CD1c-positive myeloid dendritic cell (primary cell): ENCODE data around the gene MAMDC2.
"Not testable (repeated sequence)": the region's sequence is repeated elsewhere in the genome, so short reads cannot be mapped to it uniquely, and the experiment has no call there.

Experiments used
- DNase-seq: peaks from one replicate; pipeline ENCODE4 v3.0.0-alpha.2; 2016; ENCODE audit errors: extremely low spot score

MAMDC2 gene

DNA sequence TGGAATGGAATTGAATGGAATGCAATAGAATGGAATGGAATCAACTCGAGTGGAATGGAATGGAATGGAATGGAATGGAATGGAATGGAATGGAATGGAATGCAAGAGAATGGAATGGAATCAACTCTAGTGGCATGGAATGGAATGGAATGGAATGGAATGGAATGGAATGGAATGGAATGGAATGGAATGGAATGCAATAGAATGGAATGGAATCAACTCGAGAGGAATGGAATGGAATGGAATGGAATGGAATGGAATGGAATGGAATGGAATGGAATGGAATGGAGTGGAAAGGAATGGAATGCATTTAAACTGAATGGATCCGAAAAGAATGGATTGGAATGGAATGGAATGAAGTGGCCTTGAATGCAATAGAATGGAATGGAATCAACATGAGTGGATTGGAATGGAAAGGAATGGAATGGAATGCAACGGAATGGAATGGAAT, 5.5 kb upstream of the MAMDC2 start:
- DNase-seq = not testable (repeated sequence)

DNA sequence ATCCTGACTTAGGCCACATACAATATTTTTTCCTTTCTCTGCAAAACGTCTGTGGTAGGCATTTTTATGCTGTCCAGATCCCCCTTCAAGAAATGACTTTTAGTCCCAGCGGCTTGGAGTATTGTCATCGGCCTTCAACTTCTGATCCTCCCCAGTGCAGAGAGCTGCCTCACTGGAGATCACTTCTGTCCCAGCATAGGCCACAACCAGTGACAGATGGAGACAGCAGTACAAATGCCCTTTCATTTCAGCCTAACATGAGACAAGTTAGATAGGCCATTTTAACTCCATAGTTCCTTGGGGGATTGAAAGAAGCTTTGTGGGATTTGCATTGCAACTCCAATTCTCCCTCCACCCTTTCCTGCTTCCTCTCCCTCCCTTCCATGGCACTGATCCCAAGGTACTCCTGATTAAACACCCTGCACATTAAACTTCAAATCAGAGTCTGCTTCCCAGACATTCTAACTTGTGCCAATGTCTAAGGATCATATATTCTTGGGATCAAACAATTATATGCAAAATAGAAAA, 3.2 kb upstream of the MAMDC2 start:
- no peak for DNase-seq

DNA sequence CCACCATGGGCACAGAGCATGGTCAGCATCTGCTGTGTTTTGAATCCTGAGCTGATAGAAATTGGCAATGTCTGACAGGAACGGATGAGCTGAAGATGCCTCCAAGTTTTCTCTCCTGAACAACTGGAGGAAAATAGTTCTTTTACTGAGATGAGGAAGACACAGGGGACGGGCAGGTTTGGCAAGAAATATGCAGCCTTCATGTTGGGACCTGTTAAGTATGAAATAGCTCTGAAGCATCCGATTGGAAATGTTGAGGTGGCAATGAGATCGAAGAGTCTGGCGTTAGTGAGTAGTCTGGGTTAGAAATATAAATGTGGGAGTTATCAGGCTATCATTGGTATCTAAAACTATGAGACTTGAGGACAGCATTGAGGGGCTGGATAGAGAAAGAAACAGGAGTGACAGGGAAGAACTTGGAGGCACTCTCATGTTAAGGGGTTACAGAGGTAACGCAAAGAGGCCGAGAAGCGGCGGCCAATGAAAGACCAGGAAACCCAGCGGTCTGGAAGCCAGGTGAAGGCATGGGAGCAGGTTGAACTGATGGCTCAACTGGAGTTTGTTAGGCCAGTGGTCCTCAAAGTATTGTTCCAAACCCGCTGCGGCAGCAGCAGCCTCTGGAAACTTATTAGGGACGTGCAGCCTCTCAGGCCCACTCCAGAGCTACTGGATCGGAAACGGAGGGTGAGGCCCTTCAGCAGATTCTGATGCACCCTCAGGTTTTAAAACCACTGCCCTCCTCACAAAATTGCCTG, 1.0 kb upstream of the MAMDC2 start:
- DNase-seq = no peak

DNA sequence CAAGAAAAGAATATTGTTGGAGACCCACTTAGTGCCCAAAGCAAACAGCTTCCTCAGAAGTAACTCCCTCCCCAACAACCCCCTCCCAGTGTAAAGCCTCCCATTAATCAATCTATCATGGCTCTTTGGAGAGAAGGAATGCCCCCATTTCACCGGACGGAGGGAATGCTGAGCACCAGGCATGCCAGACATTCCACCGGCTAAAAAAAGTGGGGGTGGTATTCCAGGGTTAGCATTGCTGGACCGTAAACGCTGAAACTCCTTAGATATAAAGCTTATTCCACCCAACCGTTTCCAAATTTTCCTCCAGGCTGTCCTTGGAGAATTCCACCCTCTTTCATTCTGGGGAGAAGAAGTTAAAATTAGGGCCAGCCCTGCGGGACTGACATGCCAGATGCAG, 363 bp upstream of the MAMDC2 start:
- DNase-seq = no peak

DNA sequence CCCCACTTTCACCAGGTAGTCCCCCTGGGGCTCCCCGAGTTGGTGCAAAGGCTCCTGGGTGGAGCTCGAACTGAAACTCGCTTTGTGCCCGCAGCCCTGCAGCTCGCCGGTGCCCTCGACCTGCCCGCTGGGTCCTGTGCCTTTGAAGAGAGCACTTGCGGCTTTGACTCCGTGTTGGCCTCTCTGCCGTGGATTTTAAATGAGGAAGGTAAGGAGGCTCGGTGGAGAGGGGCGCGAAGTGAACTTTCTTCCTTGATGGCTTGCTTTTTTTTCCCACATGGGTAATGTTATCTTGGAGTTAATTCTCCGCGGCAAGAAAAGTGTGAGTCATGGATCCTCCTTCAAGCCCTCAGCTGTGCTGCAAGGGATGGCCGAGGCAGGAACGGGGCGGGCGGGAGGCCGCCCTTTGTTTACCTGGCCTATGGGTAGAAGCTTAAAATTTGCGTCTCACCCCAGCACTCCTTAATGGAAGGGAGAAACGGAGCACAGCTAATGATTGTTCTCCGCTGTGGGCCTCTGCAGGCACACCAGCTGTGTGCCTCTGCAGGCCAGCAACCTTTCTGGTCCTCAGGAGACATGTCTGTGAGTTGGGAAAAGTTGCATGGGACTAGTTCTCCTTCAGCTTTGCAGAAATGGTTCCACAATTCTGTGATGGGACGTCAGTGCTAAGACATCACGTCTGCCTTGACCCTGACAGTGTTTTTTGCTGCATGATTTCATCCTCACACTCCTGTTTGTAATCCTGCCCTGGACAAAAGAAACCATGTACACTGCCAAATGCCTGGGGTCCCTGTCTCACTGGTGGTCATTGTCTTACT, 1.1 kb downstream of the MAMDC2 start:
- DNase-seq = no peak

DNA sequence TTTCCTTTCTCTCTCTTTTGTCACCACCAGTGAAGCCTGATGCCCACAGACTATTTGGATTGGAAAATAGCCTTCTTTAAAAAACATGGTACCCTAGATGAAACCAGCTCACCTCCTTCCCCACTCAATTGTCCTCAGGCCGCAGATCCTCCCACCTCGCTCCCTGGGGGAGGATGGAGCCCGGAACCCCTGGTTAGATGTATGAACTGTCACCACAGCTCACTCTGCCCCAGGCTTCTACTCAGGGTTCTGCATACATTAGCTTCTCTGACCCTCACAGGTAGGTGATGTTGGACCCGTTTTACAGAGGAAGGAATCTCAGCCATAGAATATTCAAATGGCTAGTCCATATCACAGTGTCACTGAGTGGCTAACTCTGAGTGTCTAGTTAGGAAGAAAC, 1.8 kb downstream of the MAMDC2 start:
- no peak for DNase-seq

DNA sequence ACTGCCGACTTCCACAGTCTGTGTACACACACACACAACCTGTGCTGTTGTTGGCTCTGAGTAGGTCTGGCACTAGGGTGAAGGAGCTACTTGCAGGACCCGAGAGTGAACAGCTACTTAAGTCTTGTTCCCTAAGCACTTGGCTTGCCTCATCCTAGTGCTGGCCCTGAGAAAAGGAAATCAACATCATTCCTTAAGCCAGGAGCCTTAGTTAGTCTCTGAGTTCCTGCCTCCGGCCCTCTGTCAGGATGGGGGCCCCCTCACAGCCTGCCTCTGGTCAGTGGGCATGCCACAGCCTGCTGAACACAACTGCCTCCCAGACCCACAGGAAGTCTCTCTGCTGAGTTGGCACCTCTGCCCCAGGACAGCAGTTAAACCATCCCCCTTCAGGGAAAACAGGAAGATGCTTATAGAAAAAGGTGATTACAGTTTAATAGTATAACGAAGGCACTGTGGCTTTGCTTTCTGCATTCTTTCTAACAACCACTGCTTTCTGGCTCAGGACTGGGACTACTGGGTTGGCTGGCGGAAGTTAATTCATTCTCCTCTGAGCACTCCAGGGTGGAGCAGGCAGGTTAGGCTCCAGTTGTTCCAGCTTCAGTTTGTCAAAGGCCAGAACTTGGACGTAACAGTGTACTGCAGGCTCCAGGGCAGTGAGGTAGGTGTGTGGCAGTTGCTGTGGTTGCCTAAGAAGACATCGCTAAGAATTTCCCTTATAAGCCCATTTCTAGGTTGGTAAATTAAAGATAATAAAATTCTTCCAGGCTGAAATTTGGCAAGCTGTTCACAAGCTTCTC, 2.8 kb downstream of the MAMDC2 start:
- DNase-seq = no peak

DNA sequence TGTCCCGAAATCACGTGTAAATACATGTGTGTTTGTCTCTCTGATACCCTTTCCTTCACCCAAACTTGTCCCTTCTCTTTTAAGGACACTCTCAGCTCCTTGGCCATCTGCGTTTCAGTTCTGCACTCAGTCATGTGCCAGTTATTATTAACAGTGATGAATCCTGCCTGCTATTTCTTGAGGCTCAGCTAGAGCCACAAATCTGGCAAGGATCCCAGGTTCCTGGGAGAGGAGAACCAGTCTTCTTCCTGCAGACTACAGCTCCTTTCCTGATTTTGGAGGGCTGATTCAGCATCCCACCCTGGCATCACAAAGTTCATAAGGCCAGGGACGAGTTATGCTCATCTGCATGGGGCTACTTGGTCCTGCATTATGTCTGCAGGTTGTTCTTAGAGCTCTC, 5.6 kb downstream of the MAMDC2 start:
- DNase-seq = peak; percentile 39

DNA sequence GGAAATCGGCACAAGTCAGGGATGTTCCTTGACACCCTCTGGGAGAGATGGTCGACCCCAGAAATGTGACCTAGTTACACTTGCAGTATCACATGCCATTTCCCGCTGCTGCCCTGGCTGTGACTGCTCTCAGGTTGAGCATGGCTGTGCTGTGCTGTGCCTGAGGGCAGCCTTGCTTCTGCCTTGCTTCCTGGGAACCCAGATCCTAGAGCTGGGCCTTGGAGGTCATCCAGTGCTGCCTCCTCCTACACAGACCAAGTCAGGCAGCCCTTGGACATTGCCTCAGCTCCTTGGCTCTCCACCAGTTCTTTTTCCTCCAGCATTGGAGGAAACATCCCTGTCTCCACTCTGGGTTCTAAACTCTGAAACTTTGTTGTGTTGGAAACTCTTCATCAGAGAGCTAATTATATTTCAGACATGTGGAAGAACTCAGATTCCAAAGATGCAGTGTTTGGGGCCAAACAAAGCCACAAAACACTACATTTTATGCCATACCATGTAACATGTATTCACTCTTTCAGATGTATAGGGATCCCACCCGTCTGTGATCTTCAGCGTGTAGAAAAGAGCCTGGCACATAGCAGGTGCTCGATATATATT, 6.1 kb downstream of the MAMDC2 start:
- DNase-seq = no peak

DNA sequence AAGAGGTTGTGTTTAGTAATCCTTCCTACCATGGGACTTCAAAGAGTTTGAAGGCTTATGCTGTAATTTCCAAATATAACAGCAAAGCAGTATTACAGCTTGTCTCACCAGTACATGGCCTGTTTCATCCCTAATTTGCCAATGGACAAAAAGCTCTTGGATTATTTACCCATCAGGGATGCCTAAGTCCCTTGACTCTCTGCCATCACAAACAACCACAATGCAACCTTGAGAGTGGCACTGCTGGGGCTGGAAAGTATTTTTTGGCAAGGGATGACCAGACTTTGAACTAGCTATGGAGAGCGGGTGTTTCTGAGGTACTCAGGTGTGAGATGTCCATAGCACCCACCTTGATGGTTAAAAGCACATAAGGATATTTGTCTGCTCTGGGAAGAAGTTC, 9.1 kb downstream of the MAMDC2 start:
- no peak for DNase-seq

DNA sequence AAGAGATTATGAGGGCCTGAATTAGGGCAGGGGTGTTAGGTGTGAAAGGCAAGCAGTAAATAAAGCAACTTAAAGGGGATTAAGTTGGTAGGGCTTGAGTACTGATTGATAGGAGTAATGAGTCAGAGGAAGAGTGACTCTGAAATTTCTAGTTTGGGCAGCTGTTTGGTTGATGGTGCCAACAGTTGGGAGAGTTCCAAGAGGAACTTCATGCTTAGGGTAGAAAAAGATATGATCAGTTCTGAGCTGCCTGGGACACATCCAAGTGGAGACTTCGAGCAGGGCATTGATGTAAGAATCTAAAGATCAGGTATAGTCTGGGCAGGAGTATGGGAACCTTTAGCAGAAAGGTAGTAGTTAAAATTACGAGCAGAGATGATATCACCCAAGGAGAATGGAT, 10.2 kb downstream of the MAMDC2 start:
- DNase-seq = no peak

DNA sequence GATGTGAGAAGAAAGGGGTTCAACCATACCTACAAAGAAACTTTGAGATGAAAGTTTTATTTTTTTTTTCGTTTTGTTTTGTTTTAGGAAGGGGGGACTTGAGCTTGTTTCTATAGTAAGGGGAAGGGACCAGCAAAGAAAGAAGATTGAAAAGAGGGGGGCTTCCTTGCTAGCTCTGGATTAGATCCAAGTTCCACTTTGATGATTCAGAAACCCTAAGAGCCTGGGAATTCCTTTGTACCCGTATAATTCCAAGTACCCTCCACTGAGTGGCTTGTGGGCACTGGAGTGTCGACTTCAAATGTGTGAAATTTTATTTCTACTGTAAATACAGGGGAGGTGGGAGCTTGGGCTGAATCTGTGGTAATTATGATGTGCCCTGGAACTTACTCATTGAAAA, 10.9 kb downstream of the MAMDC2 start:
- no peak for DNase-seq

DNA sequence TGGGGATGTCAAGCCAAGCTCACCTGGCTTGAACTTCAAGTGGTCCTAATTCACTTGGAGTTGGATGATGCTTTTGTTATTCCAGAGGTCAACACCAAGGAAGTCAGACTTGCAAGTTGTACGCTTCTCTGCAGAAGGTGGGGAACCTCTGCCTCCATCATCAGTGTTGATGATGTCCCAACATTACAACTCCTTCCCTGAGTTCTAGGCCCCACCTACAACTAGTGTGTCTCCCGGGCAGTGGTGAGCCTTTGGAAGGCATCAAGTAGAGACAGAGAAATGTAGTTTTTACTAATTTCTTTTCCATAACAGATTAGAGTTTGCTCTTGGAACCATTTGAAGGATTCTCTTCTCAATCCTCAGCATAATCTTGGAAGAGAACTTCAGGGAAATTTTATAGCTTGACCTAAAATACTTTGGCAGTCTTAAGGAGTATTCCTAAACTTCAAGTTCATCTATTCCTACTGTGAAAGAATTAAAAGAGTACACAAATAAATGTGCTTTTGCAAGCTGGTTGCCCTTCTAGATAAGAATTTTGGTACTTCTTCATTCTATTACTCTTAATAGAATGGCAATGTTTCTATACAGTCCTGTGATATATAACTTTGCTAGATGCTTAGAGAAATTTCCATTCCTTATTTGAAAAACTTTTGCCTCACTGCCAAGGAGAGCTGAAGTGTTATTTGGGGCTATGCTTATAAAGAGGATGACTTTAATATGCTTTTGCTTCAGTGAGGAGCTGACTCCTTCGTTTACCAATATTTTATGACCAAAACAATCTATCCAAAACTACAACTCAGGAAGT, 12.0 kb downstream of the MAMDC2 start:
- no peak for DNase-seq

DNA sequence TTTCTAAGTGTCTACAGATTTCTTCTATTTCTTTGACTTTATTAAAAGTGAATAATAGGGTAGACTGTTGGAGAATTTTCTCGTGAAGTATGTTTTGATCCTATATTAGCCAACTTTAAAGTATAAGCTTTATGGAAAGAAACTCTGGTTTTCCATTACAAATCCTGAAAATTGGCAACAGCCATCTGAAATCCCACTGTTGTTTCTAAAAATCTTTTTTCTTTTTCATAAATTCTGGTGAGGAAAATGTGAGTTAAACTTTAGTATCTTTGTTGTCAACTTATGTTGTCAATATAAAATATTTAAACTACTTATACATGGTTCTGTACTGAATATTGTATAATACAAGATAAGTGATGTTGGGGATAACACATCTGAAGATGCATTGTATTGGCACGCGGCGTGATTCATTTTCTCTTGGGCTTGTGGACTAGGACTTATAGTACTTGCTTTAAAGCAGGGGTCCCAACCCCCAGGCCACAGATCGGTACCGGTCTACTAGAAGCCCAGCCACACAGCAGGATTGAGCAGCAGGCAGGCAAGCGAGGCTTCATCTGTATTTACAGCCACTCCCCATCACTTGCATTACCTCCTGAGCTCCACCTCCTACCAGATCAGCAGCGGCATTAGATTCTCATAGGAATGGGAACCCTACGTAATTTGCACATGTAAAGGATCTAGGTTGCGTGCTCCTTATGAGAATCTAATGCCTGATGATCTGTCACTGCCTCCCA, 12.7 kb downstream of the MAMDC2 start:
- DNase-seq = no peak

DNA sequence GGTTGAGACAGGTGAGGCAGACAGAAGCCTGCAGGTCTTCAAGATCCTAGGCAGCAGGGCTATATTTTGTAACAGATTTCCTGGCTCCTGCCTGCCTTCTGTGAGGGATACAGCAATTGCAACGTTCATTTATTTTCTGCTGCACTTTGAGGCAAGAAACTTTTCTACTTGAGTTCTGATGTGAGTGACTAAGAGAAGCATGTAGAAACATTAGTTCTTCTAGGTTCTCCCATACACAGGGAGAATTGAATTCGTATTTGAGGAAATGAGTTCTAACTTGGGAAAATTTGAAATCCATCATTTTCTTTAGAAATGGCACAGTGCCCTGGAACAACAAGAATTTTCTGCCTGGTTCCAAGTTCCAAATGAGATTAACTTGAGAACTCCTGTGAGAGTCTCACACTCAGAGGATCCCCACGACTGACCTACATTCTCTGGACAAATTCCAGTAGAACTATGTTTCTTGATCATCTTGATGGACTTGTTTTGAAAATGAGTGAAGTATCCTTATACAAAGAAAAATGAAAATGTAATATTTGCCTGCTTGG, 15.0 kb downstream of the MAMDC2 start:
- DNase-seq = no peak

DNA sequence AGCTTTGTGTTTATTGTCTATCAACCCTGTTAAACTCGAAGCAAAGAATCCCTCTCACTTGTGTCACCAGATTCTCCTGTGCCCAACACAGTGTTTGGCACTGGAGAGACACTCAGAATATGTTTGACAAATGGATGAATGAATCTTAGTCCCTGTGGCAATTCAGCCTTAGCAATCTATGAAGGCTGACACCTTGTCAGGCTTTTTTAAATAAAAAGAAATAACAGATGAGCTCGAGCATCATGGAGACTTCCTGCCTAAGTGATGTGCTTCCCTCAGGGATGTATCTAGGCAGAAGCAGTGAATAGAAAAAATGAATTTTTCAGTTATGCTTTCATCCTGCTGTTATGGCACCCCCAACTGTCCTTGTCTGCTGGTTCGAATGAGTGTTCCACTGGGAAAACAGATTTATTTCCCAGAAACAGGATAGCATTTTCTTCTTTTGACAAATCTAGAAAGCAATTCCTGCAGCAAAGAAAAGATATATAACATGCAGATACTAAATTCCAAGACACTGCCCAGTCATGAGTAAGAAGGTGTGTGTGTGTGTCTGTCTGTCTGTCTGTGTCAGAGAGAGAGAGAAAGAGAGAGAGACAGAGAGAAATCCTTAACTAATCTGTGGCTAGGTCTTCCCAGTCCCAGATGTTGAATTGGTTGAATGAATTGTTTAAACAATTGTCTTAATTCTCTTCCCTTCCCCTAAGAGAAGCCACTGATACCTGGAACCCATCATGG, 16.7 kb downstream of the MAMDC2 start:
- DNase-seq = no peak

DNA sequence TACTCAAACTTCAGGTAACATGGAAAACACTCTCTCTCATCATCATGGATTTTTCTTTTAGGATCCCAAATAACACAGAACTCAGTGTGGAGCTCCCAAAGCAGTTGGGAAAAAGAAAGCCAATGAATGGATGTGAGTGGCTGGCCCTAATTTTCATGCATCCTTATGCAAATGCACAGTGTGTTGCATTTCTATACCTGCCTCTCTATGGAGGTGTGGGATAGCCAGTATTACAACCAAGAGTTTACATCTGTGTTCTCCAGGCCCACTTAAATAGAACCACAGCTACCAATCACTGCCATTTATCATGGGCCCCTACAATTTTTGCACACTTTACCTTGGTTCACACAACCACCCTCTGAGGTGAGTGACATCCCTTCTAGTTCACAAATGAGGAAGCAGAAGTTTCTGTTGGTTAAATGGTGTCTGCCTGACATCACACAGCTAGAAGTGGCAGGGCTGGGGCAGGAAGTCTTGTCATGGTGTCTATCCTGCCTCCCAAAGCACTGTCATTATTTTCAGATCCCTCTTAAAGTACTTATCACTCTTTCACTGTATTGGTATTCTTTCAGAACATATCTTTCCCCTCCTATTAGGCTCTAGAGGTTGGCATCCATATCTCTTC, 17.3 kb downstream of the MAMDC2 start:
- DNase-seq = peak; percentile 18

DNA sequence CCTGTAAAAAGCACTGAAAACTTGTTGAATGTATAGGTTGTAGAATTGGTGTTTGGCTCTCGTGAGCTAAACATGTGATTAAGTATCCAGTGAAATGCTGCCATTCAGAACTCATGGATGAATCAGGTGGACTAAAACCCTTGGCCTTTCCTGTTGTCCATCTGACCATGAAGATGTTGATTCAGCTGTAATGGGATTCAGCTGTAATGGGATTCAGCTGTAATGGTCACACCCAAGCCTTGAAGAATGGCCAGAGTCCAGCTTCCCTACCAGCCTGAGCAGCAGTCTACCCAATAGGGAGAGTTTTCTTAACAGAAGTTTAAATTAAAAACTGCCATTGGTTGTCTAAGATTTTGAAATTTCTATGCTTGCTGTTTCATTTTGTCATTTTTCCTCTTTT, 18.1 kb downstream of the MAMDC2 start:
- no peak for DNase-seq

DNA sequence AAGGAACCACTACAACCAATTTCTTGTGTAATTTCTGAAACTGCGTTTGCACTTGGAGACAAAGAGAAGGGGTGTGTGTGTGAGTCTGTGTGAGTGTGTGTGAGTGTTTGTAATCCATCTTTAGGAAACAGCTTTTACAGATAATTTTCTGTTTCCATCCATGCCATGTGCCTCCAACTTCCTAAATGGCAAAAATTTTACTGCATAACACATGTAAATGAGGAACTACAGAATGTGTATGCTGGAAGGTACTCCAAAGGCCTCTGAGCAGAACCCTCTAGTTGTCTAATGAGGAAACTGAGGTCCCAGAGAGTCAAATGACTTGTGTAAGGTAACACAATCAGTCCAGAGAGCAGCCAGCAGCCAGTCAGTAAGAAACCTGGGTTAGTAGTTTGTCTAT, 20.8 kb downstream of the MAMDC2 start:
- no peak for DNase-seq
